GM19035 (cell line): Measurements from ENCODE around the gene VARS2.

ENCODE experiments used
- ATAC-seq: cut with Tn5 transposase; IDR thresholded peaks from one replicate; pipeline ENCODE4 v1.9.1; 2021; ENCODE audit not compliant: unreplicated experiment

The VARS2 gene

GRCh38 chr6:30884521-30885480, 29.2 kb upstream of the VARS2 start:
- no peak for ATAC-seq

GRCh38 chr6:30885481-30885998, 28.5 kb upstream of the VARS2 start:
- no peak for ATAC-seq

- no peak for ATAC-seq
Measured at GRCh38 chr6:30885999-30886896, 27.8 kb upstream of the VARS2 start.

GRCh38 chr6:30886897-30887255, 27.2 kb upstream of the VARS2 start:
- no peak for ATAC-seq

- no peak for ATAC-seq
Measured at GRCh38 chr6:30887901-30888815, 25.9 kb upstream of the VARS2 start.

- ATAC-seq: no peak
Measured at GRCh38 chr6:30888816-30889495, 25.1 kb upstream of the VARS2 start.

GRCh38 chr6:30889496-30889885, 24.5 kb upstream of the VARS2 start:
- no peak for ATAC-seq

GRCh38 chr6:30889921-30890645, 24.0 kb upstream of the VARS2 start:
- no peak for ATAC-seq

- ATAC-seq: no peak
Measured at GRCh38 chr6:30890646-30891449, 23.2 kb upstream of the VARS2 start.

- no peak for ATAC-seq
Measured at GRCh38 chr6:30891450-30891723, 22.7 kb upstream of the VARS2 start.

- ATAC-seq: no peak
Measured at GRCh38 chr6:30891816-30892538, 22.1 kb upstream of the VARS2 start.

- ATAC-seq: no peak
Measured at GRCh38 chr6:30893001-30893591, 20.9 kb upstream of the VARS2 start.

- no peak for ATAC-seq
Measured at GRCh38 chr6:30893666-30894065, 20.4 kb upstream of the VARS2 start.

GRCh38 chr6:30894381-30894780, 19.7 kb upstream of the VARS2 start:
- no peak for ATAC-seq

- ATAC-seq: no peak
Measured at GRCh38 chr6:30894935-30895334, 19.1 kb upstream of the VARS2 start.

- ATAC-seq: no peak
Measured at GRCh38 chr6:30895343-30895742, 18.7 kb upstream of the VARS2 start.

- no peak for ATAC-seq
Measured at GRCh38 chr6:30896541-30896940, 17.5 kb upstream of the VARS2 start.

GRCh38 chr6:30897882-30898281, 16.2 kb upstream of the VARS2 start:
- ATAC-seq: no peak
